Measurements from ENCODE around the gene CFAP157.
A peak's percentile ranks its signal among the peaks of the same experiment; 100 is the strongest.

The CFAP157 gene

DNA sequence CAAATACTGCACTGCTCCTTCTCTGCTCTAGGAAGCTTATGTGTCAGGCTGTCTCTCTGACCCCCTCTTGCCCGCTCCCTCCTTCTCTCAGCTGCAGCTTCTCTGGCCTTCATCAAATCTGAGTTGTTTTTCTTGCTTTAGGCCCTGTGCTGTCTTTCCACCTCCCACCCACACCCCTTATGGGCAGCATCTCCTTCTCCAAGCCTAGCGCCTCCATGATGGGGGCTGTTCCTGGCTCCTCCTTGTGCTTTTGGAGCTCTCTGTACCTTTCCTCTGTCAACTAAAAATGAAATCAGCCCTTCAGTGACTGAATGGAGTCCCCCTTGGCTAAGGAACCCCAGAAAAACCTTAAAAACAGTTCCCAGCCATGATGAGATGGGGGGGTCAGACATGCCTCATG, 6.6 kb upstream of the CFAP157 start:
- TF ChIP-seq, protein P1, sequence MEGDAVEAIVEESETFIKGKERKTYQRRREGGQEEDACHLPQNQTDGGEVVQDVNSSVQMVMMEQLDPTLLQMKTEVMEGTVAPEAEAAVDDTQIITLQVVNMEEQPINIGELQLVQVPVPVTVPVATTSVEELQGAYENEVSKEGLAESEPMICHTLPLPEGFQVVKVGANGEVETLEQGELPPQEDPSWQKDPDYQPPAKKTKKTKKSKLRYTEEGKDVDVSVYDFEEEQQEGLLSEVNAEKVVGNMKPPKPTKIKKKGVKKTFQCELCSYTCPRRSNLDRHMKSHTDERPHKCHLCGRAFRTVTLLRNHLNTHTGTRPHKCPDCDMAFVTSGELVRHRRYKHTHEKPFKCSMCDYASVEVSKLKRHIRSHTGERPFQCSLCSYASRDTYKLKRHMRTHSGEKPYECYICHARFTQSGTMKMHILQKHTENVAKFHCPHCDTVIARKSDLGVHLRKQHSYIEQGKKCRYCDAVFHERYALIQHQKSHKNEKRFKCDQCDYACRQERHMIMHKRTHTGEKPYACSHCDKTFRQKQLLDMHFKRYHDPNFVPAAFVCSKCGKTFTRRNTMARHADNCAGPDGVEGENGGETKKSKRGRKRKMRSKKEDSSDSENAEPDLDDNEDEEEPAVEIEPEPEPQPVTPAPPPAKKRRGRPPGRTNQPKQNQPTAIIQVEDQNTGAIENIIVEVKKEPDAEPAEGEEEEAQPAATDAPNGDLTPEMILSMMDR (IDR thresholded peaks at IDR 0.05; ENCODE audit: borderline replicate concordance, insufficient read depth, low read depth, low read length): no peak
- H3K4me3 ChIP-seq (ENCODE audit: low read depth, low read length): no peak overlapping the region

DNA sequence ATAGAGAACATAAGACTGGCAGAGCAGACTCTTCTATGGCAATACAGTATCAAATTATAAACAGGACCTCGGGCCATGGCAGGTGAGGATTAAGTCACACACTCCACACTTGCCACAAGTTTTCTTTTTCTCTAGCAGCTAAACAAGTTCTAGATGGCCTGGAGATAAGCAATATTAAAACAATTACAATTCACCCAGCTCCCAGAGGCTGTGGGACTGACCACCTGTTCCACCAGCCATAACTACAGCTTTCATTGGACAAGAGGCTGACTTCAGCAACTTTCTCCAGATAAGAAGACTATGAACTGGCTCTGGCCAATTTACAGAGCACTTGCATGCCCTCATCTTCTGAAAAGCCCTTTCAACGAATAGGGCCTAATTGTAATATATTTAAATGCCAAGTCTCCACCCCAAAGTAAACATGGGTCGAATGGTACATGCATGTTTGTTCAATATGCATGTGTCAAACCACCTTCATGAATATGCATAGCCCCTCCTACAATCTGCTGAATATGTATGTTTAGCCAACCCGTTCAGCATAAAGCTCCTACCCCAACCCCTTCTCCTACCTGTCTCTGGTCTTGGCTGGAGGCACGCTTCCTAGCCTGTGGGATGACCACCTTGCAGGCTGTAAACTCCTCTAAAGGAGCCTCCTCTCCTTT, 6.1 kb upstream of the CFAP157 start:
- TF ChIP-seq, protein P1 (IDR thresholded peaks at IDR 0.05; ENCODE audit: borderline replicate concordance, insufficient read depth, low read depth, low read length): no peak
- H3K4me3 ChIP-seq (ENCODE audit: low read depth, low read length): no peak overlapping the region

DNA sequence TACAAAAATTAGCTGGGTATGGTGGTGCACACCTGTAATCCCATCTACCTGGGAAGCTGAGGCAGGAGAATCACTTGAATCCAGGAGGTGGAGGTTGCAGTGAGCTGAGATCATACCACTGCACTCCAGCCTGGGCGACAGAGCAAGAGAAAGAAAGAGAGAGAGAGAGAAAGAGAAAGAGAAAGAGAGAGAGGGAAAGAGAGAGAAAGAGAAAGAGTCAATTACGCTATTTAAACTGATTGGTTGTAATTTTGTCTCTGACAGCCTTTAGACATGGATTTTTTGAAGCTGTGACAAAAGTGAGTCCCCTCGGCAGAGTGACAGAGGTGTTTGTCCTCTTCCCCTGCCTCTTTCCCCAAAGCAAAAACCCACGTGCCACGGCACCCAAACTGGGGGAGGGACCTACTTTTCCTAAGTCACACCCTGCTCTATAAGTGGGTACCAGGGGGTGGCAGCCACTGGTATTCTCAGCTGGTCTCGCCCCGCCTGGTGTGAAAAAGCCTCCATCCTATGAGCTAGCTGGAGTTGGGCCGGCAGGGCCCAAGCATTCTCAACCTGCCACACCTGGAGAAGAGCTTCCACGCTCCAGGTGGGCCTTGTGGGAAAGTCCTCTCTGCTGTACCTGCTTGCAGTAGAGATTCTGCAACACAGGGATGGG, 3.4 kb upstream of the CFAP157 start:
- H3K4me3 ChIP-seq (ENCODE audit: low read depth, low read length): no peak overlapping the region
- TF ChIP-seq, protein P1 (IDR thresholded peaks at IDR 0.05; ENCODE audit: borderline replicate concordance, insufficient read depth, low read depth, low read length): no peak

DNA sequence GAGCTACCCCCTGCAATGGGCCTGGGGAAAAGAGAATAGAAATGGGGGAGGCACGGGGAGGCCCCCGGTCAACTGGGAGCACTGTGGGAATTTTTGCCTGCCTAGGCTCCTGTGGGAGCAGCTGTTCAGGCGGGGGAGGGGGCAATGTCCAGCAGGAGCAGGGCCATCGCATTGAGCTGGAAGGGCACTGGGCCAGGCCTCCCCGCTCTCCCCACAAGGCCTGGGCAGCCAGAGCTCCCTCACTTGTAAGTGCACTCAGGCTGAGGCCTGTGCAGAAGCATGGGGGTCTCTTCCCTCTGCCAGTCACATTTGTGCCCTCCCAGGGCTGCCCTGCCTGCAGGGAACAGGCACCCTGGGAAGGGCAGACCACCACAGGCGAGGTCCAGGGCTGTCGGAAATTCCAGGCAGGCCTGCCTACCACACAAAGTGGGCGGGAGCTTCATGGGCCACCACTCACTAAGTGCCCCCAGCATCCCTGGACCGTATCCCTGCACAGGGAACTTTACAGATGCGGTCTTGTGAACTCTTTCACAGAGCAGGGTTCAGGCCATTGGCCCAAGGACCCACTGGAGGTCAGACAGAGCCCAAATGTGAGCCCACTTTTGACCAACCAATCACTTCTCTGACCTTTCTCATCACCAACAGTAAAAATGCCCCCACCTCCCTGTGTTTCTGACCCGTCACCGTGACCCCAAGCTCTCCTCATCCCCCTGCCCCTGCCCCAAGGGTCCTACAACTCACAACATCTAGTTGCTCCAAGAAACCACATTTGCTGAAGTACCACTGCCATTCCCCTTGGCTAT, 1.0 kb upstream of the CFAP157 start:
- TF ChIP-seq, protein P1 (IDR thresholded peaks at IDR 0.05; ENCODE audit: borderline replicate concordance, insufficient read depth, low read depth, low read length): no peak

DNA sequence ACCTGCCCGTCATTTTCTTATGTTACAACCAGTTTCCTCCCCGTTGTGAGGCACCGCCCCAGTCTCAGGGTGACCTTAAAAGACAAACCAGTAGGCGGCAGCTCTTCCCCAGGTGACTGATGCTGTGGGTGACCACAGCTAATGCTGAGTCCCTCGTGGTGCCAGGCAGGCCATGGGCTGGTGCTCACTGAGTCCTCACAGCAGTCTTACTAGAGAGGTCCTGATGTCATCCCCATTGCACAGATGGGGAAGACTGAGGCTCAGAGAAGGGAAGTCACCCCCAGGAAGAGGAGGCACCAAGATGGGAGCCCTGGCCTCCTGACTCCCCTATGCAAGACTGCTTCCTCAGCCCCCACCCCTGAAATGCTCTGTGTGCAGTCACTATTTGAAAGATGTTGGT, 978 bp downstream of the CFAP157 start:
- TF ChIP-seq, protein P1 (IDR thresholded peaks at IDR 0.05; ENCODE audit: borderline replicate concordance, insufficient read depth, low read depth, low read length): peak; percentile 35; the same call in 1 of the 2 replicates
- no peak overlapping the region for H3K4me3 ChIP-seq (ENCODE audit: low read depth, low read length)

More for the DNA sequence above, 1.0 kb upstream of the CFAP157 start:
- H3K4me3 ChIP-seq (ENCODE audit: low read depth, low read length): no peak overlapping the region

DNA sequence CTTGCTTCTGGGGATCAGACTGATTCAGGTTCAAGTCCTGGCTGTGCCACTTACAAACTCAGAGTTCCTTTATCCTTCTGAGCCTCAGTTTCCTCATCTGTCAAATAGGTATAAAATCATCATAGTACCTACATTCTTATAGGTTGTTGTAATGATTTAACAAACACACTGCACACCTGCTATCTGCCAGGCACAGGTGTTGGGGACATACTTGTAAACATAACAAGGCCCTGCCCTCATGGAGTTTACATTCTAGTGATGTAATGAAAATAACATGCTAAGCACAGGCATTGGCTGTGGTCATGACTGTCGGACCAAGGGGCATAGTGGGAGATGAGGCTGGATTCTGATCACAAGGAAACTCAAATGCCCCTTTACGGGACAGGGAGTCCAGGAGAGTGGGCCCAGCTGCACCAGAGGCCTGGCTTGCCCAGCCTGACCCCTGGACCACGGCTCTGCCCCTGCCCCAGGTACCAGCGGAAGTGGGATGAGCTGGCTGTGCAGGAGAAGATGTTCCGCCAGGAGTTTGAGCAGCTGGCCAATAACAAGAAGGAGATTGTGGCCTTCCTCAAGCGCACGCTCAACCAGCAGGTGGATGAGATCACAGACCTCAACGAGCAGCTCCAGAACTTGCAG, 2.3 kb downstream of the CFAP157 start:
- TF ChIP-seq, protein P1 (IDR thresholded peaks at IDR 0.05; ENCODE audit: borderline replicate concordance, insufficient read depth, low read depth, low read length): no peak

More for the DNA sequence above, 2.3 kb downstream of the CFAP157 start:
- H3K4me3 ChIP-seq (ENCODE audit: low read depth, low read length): no peak overlapping the region

Data from GM12875 (cell line).